ENCODE measurements around the gene AP3S2.

Gene AP3S2

DNA sequence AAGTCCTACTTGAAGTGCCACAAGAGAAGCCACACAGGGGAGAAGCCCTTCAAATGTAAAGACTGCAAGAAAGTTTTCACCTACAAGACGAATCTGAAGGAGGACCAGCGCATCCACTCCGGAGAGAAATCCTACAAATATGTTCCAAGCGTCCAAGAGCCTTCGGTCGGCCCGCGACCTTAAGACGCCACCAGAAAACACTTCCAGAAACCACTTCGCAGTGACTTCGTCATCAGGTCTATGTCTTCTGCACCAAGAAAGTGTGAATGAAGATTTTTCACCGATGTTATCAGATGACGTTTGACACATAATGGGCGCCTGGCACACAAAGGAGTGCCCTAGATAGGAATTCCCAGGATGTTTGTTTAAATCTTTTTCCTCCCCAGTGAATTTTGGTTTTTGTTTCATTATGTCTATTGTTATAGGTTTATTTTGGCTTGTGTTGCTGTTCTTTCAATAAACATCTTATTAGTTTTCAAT is 43.0 kb upstream of the AP3S2 start:
- H3K4me1 ChIP-seq (ENCODE audit: control insufficient read depth in 1 of 2, insufficient read depth in 2 of 2, low read length in 2 of 2) = no peaks in the 10 kb centered on the region
- H2BK120ac ChIP-seq (ENCODE audit: insufficient read depth, low read length, poor library complexity) = no peak overlapping the region
- H3K9me3 ChIP-seq (ENCODE audit: insufficient read depth, low read depth, low read length) = no peaks in the 10 kb centered on the region
- no peak overlapping the region for H3K4me2 ChIP-seq (ENCODE audit: low read length)
- no peak overlapping the region for H3K14ac ChIP-seq (ENCODE audit: low read length)
- H2AFZ ChIP-seq (ENCODE audit: insufficient read depth, low read length, poor library complexity) = no peak overlapping the region
- H3K4me3 ChIP-seq (ENCODE audit: low read depth, low read length) = no peak overlapping the region
- DNase-seq = no peak
- no peak overlapping the region for H3K27ac ChIP-seq (ENCODE audit: low read depth, low read length)
- H2BK12ac ChIP-seq (ENCODE audit: low read length) = no peak overlapping the region
- H3K18ac ChIP-seq (ENCODE audit: low read length) = no peak overlapping the region
- H2AK5ac ChIP-seq (ENCODE audit: low read length) = no peak overlapping the region
- H3K79me2 ChIP-seq (ENCODE audit: control insufficient read depth, insufficient read depth, low read length, poor library complexity) = no peaks in the 10 kb centered on the region
- no peaks in the 10 kb centered on the region for H3K36me3 ChIP-seq (ENCODE audit: control insufficient read depth in 1 of 2, insufficient read depth in 2 of 2, low read length in 2 of 2)
- no peak overlapping the region for H4K91ac ChIP-seq (ENCODE audit: low read depth, low read length)
- no peak overlapping the region for H3K4ac ChIP-seq (ENCODE audit: low read depth, low read length)
- no peak overlapping the region for H3K9ac ChIP-seq (ENCODE audit: low read length)
- H4K8ac ChIP-seq (ENCODE audit: low read depth, low read length) = no peak overlapping the region
- no peak overlapping the region for H3K23ac ChIP-seq (ENCODE audit: low read length)
- WGBS (ENCODE audit: extremely low coverage, insufficient coverage, insufficient read length) = no CpG with 5 or more reads among the region's 14 CpGs
- H2BK5ac ChIP-seq (ENCODE audit: low read depth, low read length, poor library complexity) = no peak overlapping the region
- H3K27me3 ChIP-seq (ENCODE audit: insufficient read depth, low read length) = no peaks in the 10 kb centered on the region
- no peak overlapping the region for H4K12ac ChIP-seq (ENCODE audit: low read depth, low read length)
- H3K79me1 ChIP-seq (ENCODE audit: low read length) = no peaks in the 10 kb centered on the region

DNA sequence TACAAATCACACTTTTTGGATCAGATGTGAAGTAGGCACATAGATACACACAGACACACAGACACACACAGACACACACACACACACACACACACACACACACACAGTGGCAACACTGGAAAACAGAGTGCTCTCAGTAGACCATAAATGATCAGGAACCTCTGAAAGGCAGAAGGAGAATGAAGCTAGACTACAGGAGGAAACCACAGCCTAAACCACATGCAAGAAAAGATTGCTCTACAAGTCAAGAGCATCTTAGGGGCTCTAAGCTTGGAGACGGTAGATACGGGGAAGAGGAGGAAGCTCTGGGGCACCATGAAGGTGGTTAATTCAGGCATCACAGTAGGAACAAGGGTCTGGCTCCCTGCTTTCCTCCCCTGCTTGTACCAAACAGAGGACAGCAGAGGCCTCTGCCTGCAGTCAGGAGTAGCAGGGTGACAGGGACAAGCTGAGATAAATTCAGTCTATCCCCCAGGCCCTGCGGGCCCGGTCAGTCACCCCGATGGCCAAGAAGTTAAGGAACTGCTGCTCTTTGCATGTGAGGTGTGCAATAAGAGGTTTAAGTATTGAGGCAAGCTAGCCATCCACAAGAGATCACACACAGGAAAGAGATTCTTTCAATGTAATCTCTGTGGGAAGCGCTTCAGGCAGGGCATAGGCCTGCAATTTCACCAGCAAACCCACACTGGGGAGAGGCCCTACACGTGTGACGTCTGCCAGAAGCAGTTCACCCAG is 42.4 kb upstream of the AP3S2 start:
- no peak for DNase-seq
- H3K4me3 ChIP-seq (ENCODE audit: low read depth, low read length) = no peak overlapping the region
- H4K8ac ChIP-seq (ENCODE audit: low read depth, low read length) = no peak overlapping the region
- H3K9me3 ChIP-seq (ENCODE audit: insufficient read depth, low read depth, low read length) = no peaks in the 10 kb centered on the region
- WGBS (ENCODE audit: extremely low coverage, insufficient coverage, insufficient read length) = no CpG with 5 or more reads among the region's 8 CpGs
- no peak overlapping the region for H2AFZ ChIP-seq (ENCODE audit: insufficient read depth, low read length, poor library complexity)
- no peak overlapping the region for H2BK5ac ChIP-seq (ENCODE audit: low read depth, low read length, poor library complexity)
- H3K27ac ChIP-seq (ENCODE audit: low read depth, low read length) = no peak overlapping the region
- H2BK120ac ChIP-seq (ENCODE audit: insufficient read depth, low read length, poor library complexity) = no peak overlapping the region
- H3K4me1 ChIP-seq (ENCODE audit: control insufficient read depth in 1 of 2, insufficient read depth in 2 of 2, low read length in 2 of 2) = no peaks in the 10 kb centered on the region
- no peak overlapping the region for H3K23ac ChIP-seq (ENCODE audit: low read length)
- H3K4ac ChIP-seq (ENCODE audit: low read depth, low read length) = no peak overlapping the region
- no peaks in the 10 kb centered on the region for H3K79me2 ChIP-seq (ENCODE audit: control insufficient read depth, insufficient read depth, low read length, poor library complexity)
- H3K9ac ChIP-seq (ENCODE audit: low read length) = no peak overlapping the region
- H2BK12ac ChIP-seq (ENCODE audit: low read length) = no peak overlapping the region
- H2AK5ac ChIP-seq (ENCODE audit: low read length) = no peak overlapping the region
- no peak overlapping the region for H4K91ac ChIP-seq (ENCODE audit: low read depth, low read length)
- no peak overlapping the region for H3K14ac ChIP-seq (ENCODE audit: low read length)
- H3K79me1 ChIP-seq (ENCODE audit: low read length) = no peaks in the 10 kb centered on the region
- no peak overlapping the region for H4K12ac ChIP-seq (ENCODE audit: low read depth, low read length)
- no peaks in the 10 kb centered on the region for H3K27me3 ChIP-seq (ENCODE audit: insufficient read depth, low read length)
- H3K4me2 ChIP-seq (ENCODE audit: low read length) = no peak overlapping the region
- no peaks in the 10 kb centered on the region for H3K36me3 ChIP-seq (ENCODE audit: control insufficient read depth in 1 of 2, insufficient read depth in 2 of 2, low read length in 2 of 2)
- no peak overlapping the region for H3K18ac ChIP-seq (ENCODE audit: low read length)

DNA sequence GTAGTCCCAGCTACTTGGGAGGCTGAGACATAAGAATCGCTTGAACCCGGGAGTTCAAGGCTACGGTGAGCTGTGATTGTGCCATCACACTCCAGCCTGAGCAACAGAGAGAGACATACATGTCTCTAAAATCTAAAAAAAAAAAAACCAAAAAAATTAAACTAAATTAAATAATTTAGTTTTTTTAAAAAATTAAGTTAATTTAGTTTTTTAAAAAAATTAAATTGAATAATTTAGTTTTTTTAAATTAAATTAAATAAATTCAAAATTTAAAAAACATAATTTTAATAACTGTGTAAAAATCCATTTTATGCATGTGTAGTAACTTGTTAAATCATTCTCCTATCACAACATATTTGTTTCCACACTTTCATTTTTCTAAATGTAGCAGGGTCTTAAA is 39.1 kb upstream of the AP3S2 start:
- no peaks in the 10 kb centered on the region for H3K27me3 ChIP-seq (ENCODE audit: insufficient read depth, low read length)
- no peak overlapping the region for H3K23ac ChIP-seq (ENCODE audit: low read length)
- H2AFZ ChIP-seq (ENCODE audit: insufficient read depth, low read length, poor library complexity) = no peak overlapping the region
- DNase-seq = no peak
- H3K79me2 ChIP-seq (ENCODE audit: control insufficient read depth, insufficient read depth, low read length, poor library complexity) = no peaks in the 10 kb centered on the region
- no peaks in the 10 kb centered on the region for H3K4me1 ChIP-seq (ENCODE audit: control insufficient read depth in 1 of 2, insufficient read depth in 2 of 2, low read length in 2 of 2)
- no peaks in the 10 kb centered on the region for H3K36me3 ChIP-seq (ENCODE audit: control insufficient read depth in 1 of 2, insufficient read depth in 2 of 2, low read length in 2 of 2)
- no peak overlapping the region for H3K4me2 ChIP-seq (ENCODE audit: low read length)
- H3K79me1 ChIP-seq (ENCODE audit: low read length) = no peaks in the 10 kb centered on the region
- WGBS (ENCODE audit: extremely low coverage, insufficient coverage, insufficient read length) = no CpG with 5 or more reads among the region's 3 CpGs
- no peak overlapping the region for H3K4me3 ChIP-seq (ENCODE audit: low read depth, low read length)
- H2BK120ac ChIP-seq (ENCODE audit: insufficient read depth, low read length, poor library complexity) = no peak overlapping the region
- H4K8ac ChIP-seq (ENCODE audit: low read depth, low read length) = no peak overlapping the region
- H2AK5ac ChIP-seq (ENCODE audit: low read length) = no peak overlapping the region
- H3K4ac ChIP-seq (ENCODE audit: low read depth, low read length) = no peak overlapping the region
- H2BK12ac ChIP-seq (ENCODE audit: low read length) = no peak overlapping the region
- no peaks in the 10 kb centered on the region for H3K9me3 ChIP-seq (ENCODE audit: insufficient read depth, low read depth, low read length)
- no peak overlapping the region for H3K27ac ChIP-seq (ENCODE audit: low read depth, low read length)
- H4K91ac ChIP-seq (ENCODE audit: low read depth, low read length) = no peak overlapping the region
- no peak overlapping the region for H4K12ac ChIP-seq (ENCODE audit: low read depth, low read length)
- H3K18ac ChIP-seq (ENCODE audit: low read length) = no peak overlapping the region
- no peak overlapping the region for H3K14ac ChIP-seq (ENCODE audit: low read length)
- H2BK5ac ChIP-seq (ENCODE audit: low read depth, low read length, poor library complexity) = no peak overlapping the region
- H3K9ac ChIP-seq (ENCODE audit: low read length) = no peak overlapping the region

DNA sequence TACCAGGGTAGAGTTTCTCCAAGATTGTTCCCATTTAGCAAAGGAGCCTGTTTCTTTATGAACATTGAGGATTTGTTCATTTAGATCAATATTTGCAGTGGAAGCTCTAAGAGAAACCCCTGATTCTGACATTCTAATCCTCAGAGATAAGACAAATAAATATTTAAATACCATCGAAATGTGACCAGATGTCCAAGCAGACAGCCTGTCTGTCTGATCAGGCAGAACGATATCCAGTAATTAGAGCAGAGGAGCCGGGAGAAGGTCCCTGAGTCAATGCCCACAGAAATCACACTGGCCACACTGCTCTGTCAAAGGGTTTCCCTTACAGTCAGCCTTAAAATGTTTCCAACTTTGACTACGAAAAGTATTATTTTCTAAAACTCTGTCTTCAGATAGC is 34.6 kb upstream of the AP3S2 start:
- H3K79me2 ChIP-seq (ENCODE audit: control insufficient read depth, insufficient read depth, low read length, poor library complexity) = no peaks in the 10 kb centered on the region
- no peak overlapping the region for H3K14ac ChIP-seq (ENCODE audit: low read length)
- H2BK12ac ChIP-seq (ENCODE audit: low read length) = no peak overlapping the region
- no peak overlapping the region for H3K4me3 ChIP-seq (ENCODE audit: low read depth, low read length)
- no peak overlapping the region for H3K27ac ChIP-seq (ENCODE audit: low read depth, low read length)
- H2BK5ac ChIP-seq (ENCODE audit: low read depth, low read length, poor library complexity) = no peak overlapping the region
- H3K4me1 ChIP-seq (ENCODE audit: control insufficient read depth in 1 of 2, insufficient read depth in 2 of 2, low read length in 2 of 2) = no peaks in the 10 kb centered on the region
- DNase-seq = no peak
- no peaks in the 10 kb centered on the region for H3K9me3 ChIP-seq (ENCODE audit: insufficient read depth, low read depth, low read length)
- no peak overlapping the region for H3K23ac ChIP-seq (ENCODE audit: low read length)
- H3K79me1 ChIP-seq (ENCODE audit: low read length) = no peaks in the 10 kb centered on the region
- no peaks in the 10 kb centered on the region for H3K36me3 ChIP-seq (ENCODE audit: control insufficient read depth in 1 of 2, insufficient read depth in 2 of 2, low read length in 2 of 2)
- no peak overlapping the region for H2AFZ ChIP-seq (ENCODE audit: insufficient read depth, low read length, poor library complexity)
- no peak overlapping the region for H3K18ac ChIP-seq (ENCODE audit: low read length)
- no peak overlapping the region for H3K9ac ChIP-seq (ENCODE audit: low read length)
- no peak overlapping the region for H4K8ac ChIP-seq (ENCODE audit: low read depth, low read length)
- H2AK5ac ChIP-seq (ENCODE audit: low read length) = no peak overlapping the region
- no peak overlapping the region for H3K4me2 ChIP-seq (ENCODE audit: low read length)
- no peaks in the 10 kb centered on the region for H3K27me3 ChIP-seq (ENCODE audit: insufficient read depth, low read length)
- no peak overlapping the region for H4K12ac ChIP-seq (ENCODE audit: low read depth, low read length)
- no peak overlapping the region for H2BK120ac ChIP-seq (ENCODE audit: insufficient read depth, low read length, poor library complexity)
- no CpG with 5 or more reads among the region's 4 CpGs for WGBS (ENCODE audit: extremely low coverage, insufficient coverage, insufficient read length)
- H4K91ac ChIP-seq (ENCODE audit: low read depth, low read length) = no peak overlapping the region
- H3K4ac ChIP-seq (ENCODE audit: low read depth, low read length) = no peak overlapping the region
